CD1c-positive myeloid dendritic cell (primary cell): Measurements from ENCODE around the gene CFAP119.
A peak's percentile ranks its signal among the peaks of the same experiment; 100 is the strongest.

Source experiments
- DNase-seq: peaks from one replicate; pipeline ENCODE4 v3.0.0-alpha.2; 2016; ENCODE audit errors: extremely low spot score

The CFAP119 gene

GRCh38 chr16:30782486-30783279 is 20.8 kb upstream of the CFAP119 start:
- no peak for DNase-seq

GRCh38 chr16:30780549-30780948 is 18.7 kb upstream of the CFAP119 start:
- DNase-seq = no peak

- no peak for DNase-seq
Measured at GRCh38 chr16:30780021-30780420, 18.2 kb upstream of the CFAP119 start.

- DNase-seq = no peak
Measured at GRCh38 chr16:30779596-30779995, 17.7 kb upstream of the CFAP119 start.

GRCh38 chr16:30778549-30779244 is 16.8 kb upstream of the CFAP119 start:
- DNase-seq = no peak

- DNase-seq = no peak
Measured at GRCh38 chr16:30777591-30778297, 15.9 kb upstream of the CFAP119 start.

- peak; percentile 71 for DNase-seq
Measured at GRCh38 chr16:30775392-30776188, 13.7 kb upstream of the CFAP119 start.

GRCh38 chr16:30775131-30775391 is 13.2 kb upstream of the CFAP119 start:
- DNase-seq = no peak

- no peak for DNase-seq
Measured at GRCh38 chr16:30774367-30775130, 12.7 kb upstream of the CFAP119 start.

GRCh38 chr16:30773826-30774225 is 12.0 kb upstream of the CFAP119 start:
- no peak for DNase-seq

- DNase-seq = no peak
Measured at GRCh38 chr16:30771726-30772125, 9.9 kb upstream of the CFAP119 start.

GRCh38 chr16:30769379-30770089 is 7.7 kb upstream of the CFAP119 start:
- DNase-seq = no peak

GRCh38 chr16:30768583-30769181 is 6.8 kb upstream of the CFAP119 start:
- DNase-seq = no peak

- DNase-seq = no peak
Measured at GRCh38 chr16:30767767-30768465, 6.1 kb upstream of the CFAP119 start.

- no peak for DNase-seq
Measured at GRCh38 chr16:30766933-30767284, 5.0 kb upstream of the CFAP119 start.

GRCh38 chr16:30766206-30766932 is 4.5 kb upstream of the CFAP119 start:
- no peak for DNase-seq

GRCh38 chr16:30764816-30765465 is 3.1 kb upstream of the CFAP119 start:
- DNase-seq = no peak

- DNase-seq = no peak
Measured at GRCh38 chr16:30764086-30764485, 2.2 kb upstream of the CFAP119 start.
